Small intestine (tissue), 7 donors: ENCODE measurements around the gene RIN2. TPM values are rescaled to one million over a fixed set of nuclear protein-coding genes. Genes with fewer than 3 reads are reported as not detected.
"Not testable (repeated sequence)": the region's sequence is repeated elsewhere in the genome, so short reads cannot be mapped to it uniquely, and the experiment has no call there.

ENCODE experiments used
- DNase-seq, 2 donors: peaks; one replicate each; pipeline versions ENCODE4 v3.0.0 to v3.0.0-alpha.2; 2013
- FAIRE-seq: peaks from 2 replicates; lab custom pipeline; 2012; peaks lifted over from hg19 to GRCh38; lab: Jason Lieb, UNC
- H3K27ac ChIP-seq, 3 donors: one replicate each; pipeline ENCODE4 v1.5.1; 2013; ENCODE audit warnings: low read length in 2 of 3, mild to moderate bottlenecking in 2 of 3, control low read depth in 1 of 3, inconsistent platforms in 1 of 3, low read depth in 1 of 3, moderate library complexity in 1 of 3
- H3K27me3 ChIP-seq, 3 donors: one replicate each; pipeline ENCODE4 v1.6.1; 2013; ENCODE audit warnings: low read length in 3 of 3, inconsistent platforms in 1 of 3; ENCODE audit not compliant: control insufficient read depth in 3 of 3, insufficient read depth in 3 of 3
- H3K36me3 ChIP-seq, 3 donors: one replicate each; pipeline ENCODE4 v1.6.1; 2013; ENCODE audit warnings: low read length in 3 of 3, inconsistent platforms in 1 of 3, low read depth in 1 of 3, mild to moderate bottlenecking in 1 of 3, moderate library complexity in 1 of 3; ENCODE audit not compliant: control insufficient read depth in 3 of 3, insufficient read depth in 2 of 3
- H3K4me1 ChIP-seq, 3 donors: one replicate each; pipeline ENCODE4 v1.6.1; 2013; ENCODE audit warnings: low read length in 2 of 3, inconsistent platforms in 1 of 3, low read depth in 1 of 3, mild to moderate bottlenecking in 1 of 3, moderate library complexity in 1 of 3; ENCODE audit not compliant: control insufficient read depth in 3 of 3, insufficient read depth in 2 of 3
- H3K4me3 ChIP-seq, 3 donors: one replicate each; pipeline ENCODE4 v1.5.1; 2013; ENCODE audit warnings: low read length in 3 of 3, control low read depth in 1 of 3, inconsistent platforms in 1 of 3, low read depth in 1 of 3, mild to moderate bottlenecking in 1 of 3, moderate library complexity in 1 of 3
- H3K9me3 ChIP-seq, 2 donors: one replicate each; pipeline ENCODE4 v1.6.1; 2013; ENCODE audit warnings: low read depth in 1 of 2, low read length in 1 of 2; ENCODE audit not compliant: control insufficient read depth in 2 of 2, insufficient read depth in 1 of 2
- WGBS, 3 donors: extraction: QIAGEN DNeasy Blood & Tissue Kit; methylation state at CpG; one replicate each; pipeline ENCODE4 v1.1.7; 2013; 5-methylcytosine and 5-hydroxymethylcytosine counted together
- polyA plus RNA-seq, 4 donors: library from polyadenylated mRNA; stranded (reverse) in 3 of 4; unstranded in 1 of 4; fragments of 200-250 nt in 3 of 4; fragments of 120-200 nt in 1 of 4; gene quantifications; one replicate each; pipeline versions ENCODE4 v1.2.1 to v1.2.3, GENCODE V29; 2013
- donor health status: healthy with polysubstance abuse.
- donor health status: control.
- donor health status: control.
- donor health status: Bipolar disorder and iron deficiency.
- donor health status: healthy.

Gene RIN2
- polyA plus RNA-seq, 4 donors, result 14.3 to 18.7 (median 17.0) TPM

DNA sequence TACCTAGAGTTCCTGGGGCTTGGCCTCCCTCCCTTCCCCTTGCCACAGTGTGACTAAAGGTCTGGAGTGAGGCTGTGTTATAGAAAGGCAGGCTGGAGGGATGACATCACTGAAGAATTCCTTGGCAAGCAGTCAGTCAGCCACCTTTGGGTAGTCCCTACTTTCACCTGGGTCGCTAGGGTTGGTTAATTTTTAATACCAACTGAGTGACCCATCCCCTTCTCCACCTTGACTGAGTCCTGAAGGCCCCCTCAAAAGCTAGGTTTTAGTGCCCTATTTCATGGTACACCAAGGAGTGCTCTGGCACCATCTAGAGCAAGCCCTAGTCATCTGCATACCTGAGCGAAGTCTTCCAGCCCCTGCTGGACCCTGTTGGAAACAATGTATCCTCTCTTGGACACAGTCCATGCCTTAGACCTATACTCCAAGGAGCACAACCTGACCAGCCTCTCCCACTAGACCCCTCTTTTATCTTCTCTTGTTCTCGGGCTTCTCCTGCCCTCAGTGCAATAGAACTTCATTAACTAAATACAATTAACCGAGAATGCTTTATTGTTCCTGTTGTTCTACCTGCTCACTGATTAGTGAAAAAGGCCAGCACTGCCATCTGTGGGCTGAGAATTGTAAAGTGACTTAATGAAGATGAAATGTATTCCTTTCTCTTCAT lies 44.6 kb downstream of the RIN2 start:
- no peak for FAIRE-seq
- peaks cover 0 to 23% (median 0%) of the 10 kb centered on the region in 3 donors for H3K36me3 ChIP-seq
- no peaks in the 10 kb centered on the region for H3K9me3 ChIP-seq
- peaks cover 0 to 6% (median 3%) of the 10 kb centered on the region in 3 donors for H3K4me1 ChIP-seq
- WGBS, 3 donors, result 32 to 69% (median 51%) methylated on average over 4 of the region's 4 CpGs
- no peak overlapping the region for H3K4me3 ChIP-seq
- peak overlapping the region in 1 of 3 donors; percentile 62 for H3K27ac ChIP-seq
- peak; percentile 55 to 75 for DNase-seq
- no peaks in the 10 kb centered on the region for H3K27me3 ChIP-seq

DNA sequence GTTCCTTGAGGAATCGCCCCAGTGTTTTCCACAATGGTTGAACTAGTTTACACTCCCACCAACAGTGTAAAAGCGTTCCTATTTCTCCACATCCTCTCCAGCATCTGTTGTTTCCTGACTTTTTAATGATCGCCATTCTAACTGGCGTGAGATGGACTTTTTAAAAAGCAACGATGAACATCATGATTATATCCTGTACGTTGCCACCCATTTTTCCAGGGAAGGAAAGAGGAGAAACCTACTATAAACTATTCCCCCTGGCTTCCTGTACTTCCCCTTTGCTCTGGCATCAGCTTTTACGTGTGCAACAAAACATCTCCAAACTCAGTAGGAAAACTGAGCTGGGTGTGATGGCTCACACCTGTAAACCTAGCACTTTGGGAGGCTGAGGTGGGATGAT lies 48.2 kb downstream of the RIN2 start:
- peaks cover 0 to 29% (median 0%) of the 10 kb centered on the region in 3 donors for H3K36me3 ChIP-seq
- FAIRE-seq, result not testable (repeated sequence)

DNA sequence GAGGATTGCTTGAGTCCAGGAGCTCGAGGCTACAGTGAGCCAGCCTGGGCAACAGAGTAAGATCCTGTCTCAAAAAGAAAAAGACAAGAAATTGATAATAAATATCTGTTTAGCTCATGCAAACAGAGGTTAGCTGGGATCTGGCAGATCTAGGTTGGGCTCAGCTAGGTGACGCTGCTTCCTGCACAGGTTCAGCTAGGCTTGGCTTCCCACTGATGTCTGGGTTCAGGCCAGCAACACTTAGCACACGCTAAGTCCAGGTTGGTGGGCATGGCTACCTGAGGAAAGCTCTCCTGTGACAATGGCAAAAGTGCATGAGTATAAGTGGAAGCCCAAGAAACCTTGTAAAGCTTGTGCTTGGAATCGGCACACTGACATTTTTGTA lies 48.7 kb downstream of the RIN2 start:
- FAIRE-seq (no peak), DNase-seq (no peak)
- no peak overlapping the region for H3K4me3 ChIP-seq
- H3K9me3 ChIP-seq, result no peaks in the 10 kb centered on the region
- peak overlapping the region in 1 of 3 donors; percentile 51 for H3K27ac ChIP-seq
- WGBS, 3 donors, result 42 to 64% (median 47%) methylated on average over 4 of the region's 4 CpGs
- H3K27me3 ChIP-seq, result no peaks in the 10 kb centered on the region
- H3K36me3 ChIP-seq, result peaks cover 0 to 30% (median 0%) of the 10 kb centered on the region in 3 donors
- H3K4me1 ChIP-seq, result peaks cover 0 to 13% (median 6%) of the 10 kb centered on the region in 3 donors

More for the DNA sequence above, 48.2 kb downstream of the RIN2 start:
- H3K27me3 ChIP-seq, DNase-seq, H3K27ac ChIP-seq, H3K9me3 ChIP-seq, H3K4me3 ChIP-seq: not testable (repeated sequence)
- H3K4me1 ChIP-seq, result peaks cover 0 to 13% (median 6%) of the 10 kb centered on the region in 3 donors
- 70 to 91% (median 80%) methylated on average over 7 of the region's 7 CpGs for WGBS, 3 donors

DNA sequence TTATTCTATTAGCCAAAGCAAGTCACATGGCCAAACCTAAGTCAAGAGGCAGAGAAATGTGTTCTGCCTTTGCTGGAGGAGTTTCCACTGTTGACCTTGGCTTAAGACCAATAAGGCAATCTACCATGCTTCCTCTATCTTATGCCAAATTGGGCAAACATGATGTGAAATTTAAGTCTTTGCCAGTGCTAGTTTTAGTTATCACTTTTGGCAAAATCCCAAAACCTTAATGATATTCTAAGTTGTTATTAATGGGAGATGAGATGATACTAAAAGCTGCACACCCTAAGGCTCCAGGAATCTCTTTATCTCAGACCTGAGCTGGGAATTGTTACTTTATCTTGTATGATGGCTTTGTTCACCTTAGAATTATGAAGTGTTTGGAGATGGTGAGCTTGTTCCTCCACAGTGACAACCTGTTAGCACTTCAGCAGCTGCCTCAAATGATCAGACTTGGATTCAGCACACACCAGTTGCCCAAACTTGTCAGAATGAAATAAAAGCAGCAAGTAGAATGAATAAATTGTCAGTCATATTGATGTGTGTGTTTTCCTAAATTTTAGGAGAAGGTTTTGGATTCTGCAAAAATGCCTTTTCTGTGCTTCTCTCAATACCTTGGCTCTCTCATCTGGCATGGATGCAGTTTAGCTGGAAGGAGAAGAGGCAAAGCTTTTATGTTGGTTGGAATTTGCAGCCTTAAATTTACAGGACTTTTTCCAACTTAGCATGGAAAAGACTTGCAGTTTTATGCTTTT lies 49.3 kb downstream of the RIN2 start:
- no peaks in the 10 kb centered on the region for H3K9me3 ChIP-seq
- H3K27me3 ChIP-seq, result no peaks in the 10 kb centered on the region
- H3K27ac ChIP-seq, result no peak overlapping the region
- no peak overlapping the region for H3K4me3 ChIP-seq
- FAIRE-seq, result no peak
- peak in 1 of 2 donors; percentile 26 for DNase-seq
- H3K36me3 ChIP-seq, result peaks cover 0 to 27% (median 0%) of the 10 kb centered on the region in 3 donors
- peaks cover 0 to 11% (median 6%) of the 10 kb centered on the region in 3 donors for H3K4me1 ChIP-seq
